K562 (cell line): ENCODE measurements around the gene SLC4A1. TPM values are rescaled to one million over a fixed set of nuclear protein-coding genes. Genes with fewer than 3 reads are reported as not detected.
A peak's percentile ranks its signal among the peaks of the same experiment; 100 is the strongest.

Experiments used
- CBFB ChIP-seq: sonication (generic); formaldehyde crosslinking; IDR thresholded peaks from 2 replicates; pipeline ENCODE4 v1.4.0; 2020; ENCODE audit warnings: mild to moderate bottlenecking, missing genetic modification reagents
- COPS2 ChIP-seq: fragments of 450-650 bp; conservative IDR thresholded peaks from 2 replicates; pipeline ENCODE4 v1.6.1; 2016; ENCODE audit warnings: mild to moderate bottlenecking, moderate library complexity
- E2F3 ChIP-seq: fragments of 250-450 bp; sonication (Bioruptor Pico); IDR thresholded peaks from 2 replicates; pipeline ENCODE4 v1.4.0; 2020; ENCODE audit warnings: mild to moderate bottlenecking
- EP300 ChIP-seq: IDR thresholded peaks from 2 replicates; pipeline ENCODE4 v1.6.1; 2012; ENCODE audit warnings: low read length, improper control_type of control experiment
- GABPA ChIP-seq: fragments of 200-800 bp; sonication (Bioruptor generic); conservative IDR thresholded peaks from 2 replicates; pipeline ENCODE4 v1.6.1; 2016; ENCODE audit warnings: low read depth, missing genetic modification characterization, missing compliant biosample characterization
- HMG20A ChIP-seq: fragments of 450-650 bp; formaldehyde crosslinking; conservative IDR thresholded peaks from 2 replicates; pipeline ENCODE4 v1.4.0; 2020; ENCODE audit warnings: mild to moderate bottlenecking, mixed read lengths
- HMG20B ChIP-seq: fragments of 250-450 bp; sonication (Bioruptor Pico); IDR thresholded peaks from 2 replicates; pipeline ENCODE4 v1.5.0; 2021; ENCODE audit warnings: mild to moderate bottlenecking
- IRF2 ChIP-seq: sonication (generic); formaldehyde crosslinking; IDR thresholded peaks from 2 replicates; pipeline ENCODE4 v1.8.1; 2022; ENCODE audit warnings: mild to moderate bottlenecking, missing genetic modification reagents
- KLF13 ChIP-seq: fragments of 450-650 bp; IDR thresholded peaks from 2 replicates; pipeline ENCODE4 v1.6.1; 2016; ENCODE audit warnings: missing genetic modification characterization, low read depth, mild to moderate bottlenecking, missing compliant biosample characterization, moderate library complexity, borderline replicate concordance
- MEIS2 ChIP-seq: fragments of 450-650 bp; IDR thresholded peaks from 2 replicates; pipeline ENCODE4 v1.6.1; 2014; ENCODE audit warnings: mild to moderate bottlenecking; ENCODE audit not compliant: partially characterized antibody
- MTA3 ChIP-seq: fragments of 450-650 bp; formaldehyde crosslinking; IDR thresholded peaks from 2 replicates; pipeline ENCODE4 v1.6.1; 2017; ENCODE audit warnings: mild to moderate bottlenecking, borderline replicate concordance
- PHB2 ChIP-seq: fragments of 450-650 bp; IDR thresholded peaks from 2 replicates; pipeline ENCODE4 v1.6.1; 2017; ENCODE audit warnings: low read depth
- RFX1 ChIP-seq: fragments of 450-650 bp; IDR thresholded peaks from 2 replicates; pipeline ENCODE4 v1.6.1; 2016; ENCODE audit warnings: mild to moderate bottlenecking, moderate library complexity
- RUNX1 ChIP-seq: sonication (generic); IDR thresholded peaks from 2 replicates; pipeline ENCODE4 v1.6.1; 2016; ENCODE audit warnings: antibody characterized with exemption, low read depth
- SIN3A ChIP-seq, 2 experiments: fragments of 150-350 bp in 1 of 2; IDR thresholded peaks; 2 replicates each; pipeline ENCODE4 v1.6.1; 2011 to 2016; ENCODE audit warnings: borderline replicate concordance in 2 of 2, low read depth in 2 of 2, low read length in 2 of 2, mild to moderate bottlenecking in 2 of 2, moderate library complexity in 2 of 2; ENCODE audit not compliant: control insufficient read depth in 1 of 2
- TEAD1 ChIP-seq, 2 experiments: fragments of 450-650 bp in 1 of 2; sonication (generic) in 1 of 2; formaldehyde crosslinking; IDR thresholded peaks; 2 replicates each; pipeline versions ENCODE4 v1.4.0 to v1.8.0; 2020 to 2022; ENCODE audit warnings: mild to moderate bottlenecking in 2 of 2, missing genetic modification reagents in 1 of 2
- ZBTB7A ChIP-seq: IDR thresholded peaks from 2 replicates; pipeline ENCODE4 v1.6.1; 2011; ENCODE audit warnings: low read depth, mild to moderate bottlenecking, low read length, moderate library complexity, borderline replicate concordance; ENCODE audit not compliant: control insufficient read depth
- ZKSCAN1 ChIP-seq: fragments of 150-350 bp; IDR thresholded peaks from 2 replicates; pipeline ENCODE4 v1.6.1; 2016; ENCODE audit warnings: low read depth, low read length
- ZNF551 ChIP-seq: fragments of 250-450 bp; sonication (Bioruptor Pico); IDR thresholded peaks from 2 replicates; pipeline ENCODE4 v1.5.0; 2021; ENCODE audit warnings: mild to moderate bottlenecking, moderate library complexity
- ZNF639 ChIP-seq, 2 experiments: fragments of 200-800 bp in 1 of 2; sonication (Bioruptor generic) in 1 of 2; sonication (generic) in 1 of 2; formaldehyde crosslinking in 1 of 2; IDR thresholded peaks in 1 of 2; conservative IDR thresholded peaks in 1 of 2; 2 replicates each; pipeline versions ENCODE4 v1.5.0 to v1.6.1; 2016 to 2020; ENCODE audit warnings: missing compliant biosample characterization in 1 of 2, missing genetic modification characterization in 1 of 2, missing genetic modification reagents in 1 of 2
- ZNF644 ChIP-seq: fragments of 200-800 bp; sonication (Bioruptor generic); IDR thresholded peaks from 2 replicates; pipeline ENCODE4 v1.6.1; 2016; ENCODE audit warnings: low read depth, missing genetic modification characterization, missing compliant biosample characterization
- polyA plus RNA-seq, 8 experiments: library from polyadenylated mRNA; depleted of rRNA in 4 of 8; stranded (reverse) in 5 of 8; unstranded in 3 of 8; fragments of >200 nt; fragmentation: Nextera tagmentation in 2 of 8; fragmentation: Illumina TruSeq in 1 of 8; extraction: Ambion mirVana in 2 of 8; extraction: Trizol in 1 of 8; gene quantifications; 2 replicates each; pipeline versions ENCODE4 v1.2.1 to v1.2.3, GENCODE V29; 2011 to 2014; ENCODE audit warnings: inconsistent platforms in 1 of 8, missing spikeins in 1 of 8
- total RNA-seq, 7 experiments: library from RNA; depleted of rRNA in 6 of 7; stranded (reverse); fragments of >200 nt in 6 of 7; fragmentation: Illumina TruSeq in 2 of 7; extraction: Trizol in 2 of 7; gene quantifications; 2 replicates each; pipeline versions ENCODE4 v1.2.1 to v1.2.3, GENCODE V29; 2011 to 2021; ENCODE audit warnings: low replicate concordance in 1 of 7
- TF ChIP-seq, protein P1 (sequence below), 2 experiments: fragments of 450-650 bp in 1 of 2; IDR thresholded peaks; 2 replicates each; pipeline ENCODE4 v1.6.1; 2011 to 2017; ENCODE audit warnings: low read depth in 2 of 2, antibody characterized with exemption in 1 of 2, borderline replicate concordance in 1 of 2, low read length in 1 of 2, mild to moderate bottlenecking in 1 of 2, mixed read lengths in 1 of 2; ENCODE audit not compliant: control insufficient read depth in 1 of 2

SLC4A1 gene
- total and polyA plus RNA-seq, 9 of the 15 experiments (the other 6 are each of a cell fraction or from before 2014, with no cell fraction given), result 0.14 to 1.00 (median 0.53) TPM

DNA sequence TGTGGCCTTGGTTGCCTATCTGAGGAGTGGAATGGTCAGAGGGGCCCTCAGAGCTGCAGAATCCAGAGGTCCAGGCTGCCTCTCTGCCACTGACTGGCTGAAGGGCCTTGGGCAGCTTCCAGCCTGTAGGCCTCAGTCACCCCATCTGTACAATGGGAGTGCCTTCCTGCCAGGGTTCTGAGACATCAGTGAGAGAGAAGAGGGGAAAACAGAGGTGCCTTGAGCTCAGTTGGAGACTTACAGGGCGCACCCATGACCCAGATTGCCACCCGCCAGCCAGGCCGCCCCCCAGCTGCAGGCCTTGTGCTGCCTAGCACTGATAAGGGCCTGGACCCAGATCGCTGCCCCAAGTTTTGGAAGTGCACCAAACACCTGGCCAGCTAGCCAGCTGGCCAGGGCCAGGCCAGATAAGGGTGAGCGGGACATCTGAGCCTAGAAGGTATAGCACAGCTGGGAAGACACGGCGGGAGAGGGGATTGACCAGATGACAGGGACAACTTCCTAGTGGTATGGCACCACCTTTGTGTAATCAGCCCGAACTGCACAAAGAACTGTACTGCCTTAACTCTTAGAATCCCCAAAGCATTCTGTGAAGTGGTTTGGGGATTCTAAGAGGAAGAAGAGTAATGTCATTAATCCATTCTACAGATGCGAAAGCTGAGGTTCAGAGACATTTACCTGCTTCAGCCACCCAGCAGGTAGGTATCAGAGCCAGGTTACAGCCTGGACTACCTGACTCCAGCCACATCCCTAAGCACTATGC is 1.4 kb downstream of the SLC4A1 start (continued):
- no peak for TF ChIP-seq RFX1
- no peak for TF ChIP-seq HMG20B (CRISPR knock-in tag)
- TF ChIP-seq PHB2, result peak; percentile 100
- peak; percentile 78; the same call in 1 of the 2 replicates for TF ChIP-seq KLF13
- TF ChIP-seq E2F3 (CRISPR knock-in tag), result peak; percentile 68; the same call in 1 of the 2 replicates
- TF ChIP-seq MEIS2, result peak; percentile 55
- peak; percentile 81; the same call in 1 of the 2 replicates for TF ChIP-seq CBFB
- TF ChIP-seq MTA3, result peak; percentile 90
- peak; percentile 78; the same call in 1 of the 2 replicates for TF ChIP-seq ZKSCAN1
- peak in 1 of 2 experiments; percentile 86; a peak in 2 of 4 replicates for TF ChIP-seq ZNF639 (CRISPR knock-in tag; conservative IDR thresholded peaks at IDR 0.05 in 1 of 2, IDR thresholded peaks at IDR 0.05 in 1 of 2)
- peak in 1 of 2 experiments; percentile 64; a peak in 1 of 4 replicates for TF ChIP-seq SIN3A (IDR thresholded peaks at IDR 0.05; ENCODE audit: borderline replicate concordance in 2 of 2, control insufficient read depth in 1 of 2, low read depth in 2 of 2, low read length in 2 of 2)
- TF ChIP-seq EP300, result peak; percentile 98
- TF ChIP-seq HMG20A (CRISPR knock-in tag), result no peak
- TF ChIP-seq GABPA (tag), result no peak
- peak in 1 of 2 experiments; percentile 81; a peak in 1 of 4 replicates for TF ChIP-seq TEAD1 (CRISPR knock-in tag; IDR thresholded peaks at IDR 0.05)
- TF ChIP-seq, protein P1, sequence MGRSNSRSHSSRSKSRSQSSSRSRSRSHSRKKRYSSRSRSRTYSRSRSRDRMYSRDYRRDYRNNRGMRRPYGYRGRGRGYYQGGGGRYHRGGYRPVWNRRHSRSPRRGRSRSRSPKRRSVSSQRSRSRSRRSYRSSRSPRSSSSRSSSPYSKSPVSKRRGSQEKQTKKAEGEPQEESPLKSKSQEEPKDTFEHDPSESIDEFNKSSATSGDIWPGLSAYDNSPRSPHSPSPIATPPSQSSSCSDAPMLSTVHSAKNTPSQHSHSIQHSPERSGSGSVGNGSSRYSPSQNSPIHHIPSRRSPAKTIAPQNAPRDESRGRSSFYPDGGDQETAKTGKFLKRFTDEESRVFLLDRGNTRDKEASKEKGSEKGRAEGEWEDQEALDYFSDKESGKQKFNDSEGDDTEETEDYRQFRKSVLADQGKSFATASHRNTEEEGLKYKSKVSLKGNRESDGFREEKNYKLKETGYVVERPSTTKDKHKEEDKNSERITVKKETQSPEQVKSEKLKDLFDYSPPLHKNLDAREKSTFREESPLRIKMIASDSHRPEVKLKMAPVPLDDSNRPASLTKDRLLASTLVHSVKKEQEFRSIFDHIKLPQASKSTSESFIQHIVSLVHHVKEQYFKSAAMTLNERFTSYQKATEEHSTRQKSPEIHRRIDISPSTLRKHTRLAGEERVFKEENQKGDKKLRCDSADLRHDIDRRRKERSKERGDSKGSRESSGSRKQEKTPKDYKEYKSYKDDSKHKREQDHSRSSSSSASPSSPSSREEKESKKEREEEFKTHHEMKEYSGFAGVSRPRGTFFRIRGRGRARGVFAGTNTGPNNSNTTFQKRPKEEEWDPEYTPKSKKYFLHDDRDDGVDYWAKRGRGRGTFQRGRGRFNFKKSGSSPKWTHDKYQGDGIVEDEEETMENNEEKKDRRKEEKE (IDR thresholded peaks at IDR 0.05; ENCODE audit: borderline replicate concordance in 1 of 2, control insufficient read depth in 1 of 2, low read depth in 2 of 2, low read length in 1 of 2), result peak in 1 of 2 experiments; percentile 84; a peak in 1 of 4 replicates
- no peak for TF ChIP-seq IRF2
- no peak for TF ChIP-seq ZNF551 (CRISPR knock-in tag)
- TF ChIP-seq COPS2, result no peak
- TF ChIP-seq RUNX1, result peak; percentile 92; the same call in 1 of the 2 replicates
- peak; percentile 96 for TF ChIP-seq ZNF644 (tag)
- peak; percentile 71; the same call in 1 of the 2 replicates for TF ChIP-seq ZBTB7A
